Cardiac muscle cell (in vitro differentiated cells and primary cell): ENCODE measurements around the gene B3GNT7. TPM values are rescaled to one million over a fixed set of nuclear protein-coding genes. Genes with fewer than 3 reads are reported as not detected.

Experiments used
- DNase-seq, 2 donors: peaks; one replicate each; pipeline versions ENCODE4 v3.0.0 to v3.0.0-alpha.2; 2010 to 2017; ENCODE audit warnings: low read depth in 1 of 2, low spot score in 1 of 2
- H3K27ac ChIP-seq: fragments of 200-600 bp; sonication (generic); 2 replicates; pipeline ENCODE4 v1.5.1; 2016
- H3K27me3 ChIP-seq: fragments of 200-600 bp; sonication (generic); 2 replicates; pipeline ENCODE4 v1.6.0; 2016; ENCODE audit warnings: control low read depth
- H3K36me3 ChIP-seq: fragments of 200-600 bp; sonication (generic); 2 replicates; pipeline ENCODE4 v1.5.1; 2016; ENCODE audit warnings: control low read depth
- H3K4me1 ChIP-seq: fragments of 200-600 bp; sonication (generic); 2 replicates; pipeline ENCODE4 v1.8.1; 2017; ENCODE audit warnings: low read depth, mild to moderate bottlenecking, mixed run types
- H3K4me3 ChIP-seq: fragments of 200-600 bp; sonication (generic); 2 replicates; pipeline ENCODE4 v1.5.1; 2016; ENCODE audit warnings: mild to moderate bottlenecking
- H3K9me3 ChIP-seq: fragments of 200-600 bp; sonication (generic); 2 replicates; pipeline ENCODE4 v1.5.1; 2017; ENCODE audit warnings: low read depth, mild to moderate bottlenecking, control low read depth
- polyA plus RNA-seq: library from polyadenylated mRNA; unstranded; fragments of >200 nt; fragmentation: Nextera tagmentation; extraction: Ambion mirVana; gene quantifications from 2 replicates; pipeline ENCODE4 v1.2.1, GENCODE V29; 2016
- total RNA-seq: library from RNA; depleted of rRNA; stranded (reverse); fragments of >200 nt; gene quantifications from 2 replicates; pipeline ENCODE4 v1.2.3, GENCODE V29; 2016
- TF ChIP-seq, protein P1 (sequence below): IDR thresholded peaks from 2 replicates; pipeline ENCODE4 v1.5.1; 2012; ENCODE audit warnings: low read depth, mild to moderate bottlenecking, low read length

The B3GNT7 gene
- total and polyA plus RNA-seq, 2 experiments from 2014 or later: 2.9 to 15.8 TPM

DNA sequence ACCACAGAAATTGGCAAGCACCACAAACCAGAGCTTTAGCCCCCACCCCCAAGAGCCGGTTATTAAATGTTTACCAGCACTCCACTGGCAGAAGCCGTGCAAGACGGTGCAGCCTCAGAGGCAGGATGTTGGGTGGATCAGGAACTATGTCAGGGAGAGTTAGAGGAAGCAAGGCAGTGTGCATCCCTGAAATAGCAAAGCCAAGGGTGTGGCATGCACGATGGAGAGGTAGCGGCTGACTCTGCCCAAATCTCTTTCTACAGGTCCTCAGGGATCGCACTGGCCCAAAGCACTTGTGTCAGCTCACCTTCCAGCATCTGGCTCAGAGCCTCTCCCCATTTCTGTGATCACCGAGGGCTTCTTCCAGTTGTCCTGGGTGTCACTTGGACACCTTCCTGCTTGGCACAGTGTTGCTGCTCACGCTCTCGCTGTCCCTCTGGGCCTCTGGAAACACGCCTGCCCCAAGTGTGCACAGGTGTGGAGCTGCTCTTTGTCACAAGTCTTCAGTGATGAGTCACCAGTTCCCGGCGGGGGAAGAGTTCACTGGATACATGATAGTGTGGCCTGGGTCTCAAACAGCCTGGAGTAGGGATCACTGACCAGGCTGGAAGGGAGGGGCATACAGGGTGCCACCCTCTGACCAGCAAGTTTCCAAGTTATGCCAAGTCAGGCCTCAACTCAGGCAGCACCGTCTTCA lies 17.3 kb upstream of the B3GNT7 start:
- no peak for DNase-seq
- Histone ChIP-seq H3K9me3 (no peaks in the 10 kb centered on the region), H3K4me3 (no peak overlapping the region)

DNA sequence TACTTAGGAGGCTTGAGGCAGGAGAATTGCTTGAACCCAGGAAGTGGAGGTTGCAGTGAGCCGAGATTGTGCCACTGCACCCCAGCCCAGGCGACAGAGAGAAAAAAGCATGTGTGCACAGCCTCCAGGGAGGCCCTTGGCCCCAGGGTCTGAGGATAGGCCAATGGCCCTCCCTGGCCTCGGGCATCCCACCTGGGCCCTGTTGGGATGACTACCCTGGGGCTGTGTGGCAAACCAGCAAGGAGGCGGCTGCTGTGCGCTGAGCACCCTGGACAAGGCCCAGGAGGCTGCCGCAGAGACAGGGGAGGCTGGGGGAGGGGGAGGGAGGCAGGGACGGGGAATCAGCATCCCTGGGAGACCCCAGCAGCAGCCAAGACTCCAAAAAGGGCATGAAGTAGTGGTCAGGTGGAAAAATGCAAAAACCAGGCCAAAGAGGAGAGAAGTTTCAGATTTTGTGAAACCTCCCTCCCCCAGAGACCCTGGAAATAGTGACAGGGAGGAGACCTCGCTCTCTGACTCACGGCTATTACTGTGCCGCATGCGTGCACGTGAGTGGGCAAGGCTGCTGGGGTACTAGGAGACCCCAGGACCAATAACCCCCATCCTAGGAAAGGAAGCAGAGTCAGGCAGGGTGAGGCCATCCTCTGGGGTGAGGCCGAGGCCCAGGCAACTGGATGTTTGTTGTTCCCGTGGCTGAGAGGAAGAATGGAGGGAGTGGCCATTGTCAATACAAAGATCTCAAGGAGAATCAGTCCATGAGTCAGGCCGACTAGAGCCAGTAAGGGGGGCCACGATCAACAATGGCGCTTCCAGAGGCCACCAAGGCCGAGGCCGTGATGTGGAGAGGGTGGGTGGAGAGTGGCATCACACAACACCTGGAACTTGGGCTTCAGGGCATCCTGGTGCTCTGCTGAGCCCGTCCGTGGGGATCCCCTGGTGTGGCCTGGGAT lies 16.0 kb upstream of the B3GNT7 start:
- Histone ChIP-seq H3K36me3 (no peaks in the 10 kb centered on the region), H3K27me3 (no peaks in the 10 kb centered on the region), H3K4me3 (no peak overlapping the region), H3K4me1 (no peaks in the 10 kb centered on the region), H3K9me3 (no peaks in the 10 kb centered on the region), H3K27ac (no peak overlapping the region)
- DNase-seq: no peak
- TF ChIP-seq, protein P1, sequence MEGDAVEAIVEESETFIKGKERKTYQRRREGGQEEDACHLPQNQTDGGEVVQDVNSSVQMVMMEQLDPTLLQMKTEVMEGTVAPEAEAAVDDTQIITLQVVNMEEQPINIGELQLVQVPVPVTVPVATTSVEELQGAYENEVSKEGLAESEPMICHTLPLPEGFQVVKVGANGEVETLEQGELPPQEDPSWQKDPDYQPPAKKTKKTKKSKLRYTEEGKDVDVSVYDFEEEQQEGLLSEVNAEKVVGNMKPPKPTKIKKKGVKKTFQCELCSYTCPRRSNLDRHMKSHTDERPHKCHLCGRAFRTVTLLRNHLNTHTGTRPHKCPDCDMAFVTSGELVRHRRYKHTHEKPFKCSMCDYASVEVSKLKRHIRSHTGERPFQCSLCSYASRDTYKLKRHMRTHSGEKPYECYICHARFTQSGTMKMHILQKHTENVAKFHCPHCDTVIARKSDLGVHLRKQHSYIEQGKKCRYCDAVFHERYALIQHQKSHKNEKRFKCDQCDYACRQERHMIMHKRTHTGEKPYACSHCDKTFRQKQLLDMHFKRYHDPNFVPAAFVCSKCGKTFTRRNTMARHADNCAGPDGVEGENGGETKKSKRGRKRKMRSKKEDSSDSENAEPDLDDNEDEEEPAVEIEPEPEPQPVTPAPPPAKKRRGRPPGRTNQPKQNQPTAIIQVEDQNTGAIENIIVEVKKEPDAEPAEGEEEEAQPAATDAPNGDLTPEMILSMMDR: no peak

More for the DNA sequence above, 17.3 kb upstream of the B3GNT7 start:
- TF ChIP-seq, protein P1: no peak
- H3K27me3 ChIP-seq: no peaks in the 10 kb centered on the region
- H3K4me1 ChIP-seq: no peaks in the 10 kb centered on the region
- H3K36me3 ChIP-seq: no peaks in the 10 kb centered on the region
- no peak overlapping the region for H3K27ac ChIP-seq

DNA sequence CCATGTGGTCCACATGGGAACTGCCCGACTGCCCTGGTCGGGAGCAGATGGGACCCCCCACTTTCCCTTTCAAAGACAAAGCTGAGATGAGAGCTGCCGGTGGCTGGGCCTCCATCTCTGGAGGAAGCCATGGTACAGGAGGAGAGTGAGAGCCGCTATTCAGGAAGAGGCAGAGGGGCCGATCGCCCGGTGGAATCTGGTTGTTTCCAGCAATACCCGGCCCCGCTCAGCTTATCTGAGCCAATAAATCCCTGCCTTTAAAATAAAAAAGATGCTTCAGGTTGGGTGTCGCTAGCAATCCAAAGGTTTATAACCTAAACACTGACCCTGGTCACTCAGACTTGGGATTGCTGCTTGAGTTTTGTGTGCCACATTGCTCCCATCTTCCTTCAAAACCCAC lies 15.2 kb upstream of the B3GNT7 start:
- H3K27me3 ChIP-seq: no peaks in the 10 kb centered on the region
- TF ChIP-seq, protein P1: no peak
- no peak overlapping the region for H3K4me3 ChIP-seq
- no peaks in the 10 kb centered on the region for H3K9me3 ChIP-seq
- H3K4me1 ChIP-seq: no peaks in the 10 kb centered on the region
- H3K27ac ChIP-seq: no peak overlapping the region
- no peaks in the 10 kb centered on the region for H3K36me3 ChIP-seq
- DNase-seq: no peak

DNA sequence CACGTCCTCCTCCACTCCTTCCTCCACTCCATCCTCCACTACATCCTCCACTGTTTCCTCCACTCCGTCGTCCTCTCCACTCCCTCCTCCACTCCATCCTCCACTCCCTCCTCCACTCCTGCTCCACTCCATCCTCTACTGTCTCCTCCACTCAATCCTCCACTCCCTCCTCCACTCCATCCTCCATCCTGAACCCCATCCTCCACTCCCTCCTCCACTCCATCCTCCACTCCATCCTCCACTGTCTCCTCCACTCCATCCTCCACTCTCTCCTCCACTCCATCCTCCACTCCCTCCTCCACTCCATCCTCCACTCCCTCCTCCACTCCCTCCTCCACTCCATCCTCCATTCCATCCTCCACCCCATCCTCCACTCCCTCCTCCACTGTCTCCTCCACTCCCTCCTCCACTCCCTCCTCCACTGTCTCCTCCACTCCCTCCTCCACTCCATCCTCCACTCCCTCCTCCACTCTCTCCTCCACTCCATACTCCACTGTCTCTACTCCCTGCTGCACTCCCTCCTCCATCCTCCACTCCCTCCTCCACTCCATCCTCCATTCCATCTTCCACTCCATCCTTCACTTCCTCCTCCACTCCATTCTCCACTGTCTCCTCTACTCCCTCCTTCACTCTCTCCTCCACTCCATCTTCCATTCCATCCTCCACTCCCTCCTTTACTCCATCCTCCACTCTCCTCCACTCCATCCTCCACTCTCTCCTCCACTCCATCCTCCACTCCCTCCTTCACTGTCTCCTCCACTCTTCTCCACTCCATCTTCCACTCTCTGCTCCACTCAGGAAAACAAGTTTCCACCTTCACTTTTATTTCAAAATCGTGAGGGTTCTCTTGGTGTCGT lies 14.3 kb upstream of the B3GNT7 start:
- Histone ChIP-seq H3K36me3 (no peaks in the 10 kb centered on the region), H3K4me3 (no peak overlapping the region), H3K9me3 (no peaks in the 10 kb centered on the region), H3K4me1 (no peaks in the 10 kb centered on the region), H3K27ac (no peak overlapping the region), H3K27me3 (no peaks in the 10 kb centered on the region)
- no peak for DNase-seq
- TF ChIP-seq, protein P1: no peak

DNA sequence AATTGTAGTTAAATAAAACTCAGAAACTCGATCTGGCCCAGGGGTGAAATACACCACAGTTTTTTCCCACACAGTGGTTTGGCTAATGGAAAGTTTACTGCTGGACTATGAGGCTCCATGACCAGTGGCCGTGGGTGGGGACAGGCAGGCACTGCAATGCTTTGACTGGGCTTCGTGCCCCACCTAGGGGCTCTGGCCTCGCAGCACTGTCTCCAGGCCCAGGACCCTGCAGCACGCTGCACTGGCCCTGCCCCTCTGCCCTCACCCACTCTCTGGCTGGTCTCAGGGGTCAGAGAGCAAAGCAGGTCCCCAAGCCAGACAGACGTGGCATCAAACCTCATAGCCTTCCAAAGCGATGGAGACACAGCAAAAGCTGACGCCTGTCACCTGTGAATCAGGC lies 13.4 kb upstream of the B3GNT7 start:
- H3K27me3 ChIP-seq: no peaks in the 10 kb centered on the region
- no peak overlapping the region for H3K27ac ChIP-seq
- H3K36me3 ChIP-seq: no peaks in the 10 kb centered on the region
- H3K4me1 ChIP-seq: no peaks in the 10 kb centered on the region
- TF ChIP-seq, protein P1: no peak
- H3K9me3 ChIP-seq: no peaks in the 10 kb centered on the region
- DNase-seq: no peak
- no peak overlapping the region for H3K4me3 ChIP-seq
